Ovary (tissue), 9 donors: ENCODE data around the gene DCAF7. TPM values are rescaled to one million over a fixed set of nuclear protein-coding genes. Genes with fewer than 3 reads are reported as not detected.

Experiments
- DNase-seq, 5 donors: peaks; one replicate each; pipeline ENCODE4 v3.0.0-alpha.2; 2019 to 2020
- H3K27ac ChIP-seq, 2 donors: fragments of 200-600 bp; one replicate each; pipeline versions ENCODE4 v1.5.1 to v1.8.0; 2019 to 2022
- H3K27me3 ChIP-seq: fragments of 200-600 bp; one replicate; pipeline ENCODE4 v1.8.0; 2022
- H3K36me3 ChIP-seq: fragments of 200-600 bp; sonication (generic); one replicate; pipeline ENCODE4 v1.5.1; 2019
- H3K4me1 ChIP-seq: one replicate; pipeline ENCODE4 v1.8.1; 2013; ENCODE audit warnings: mild to moderate bottlenecking, moderate library complexity; ENCODE audit not compliant: insufficient read depth
- H3K4me3 ChIP-seq: fragments of 200-600 bp; sonication (generic); one replicate; pipeline ENCODE4 v1.5.1; 2017
- H3K9me3 ChIP-seq, 2 donors: fragments of 200-600 bp in 1 of 2; sonication (generic) in 1 of 2; one replicate each; pipeline versions ENCODE4 v1.5.1 to v1.8.1; 2013 to 2019; ENCODE audit warnings: mild to moderate bottlenecking in 1 of 2, moderate library complexity in 1 of 2
- CTCF ChIP-seq, 3 donors: fragments of 450-650 bp in 2 of 3; fragments of 200-600 bp in 1 of 3; IDR thresholded peaks; one replicate each; pipeline versions ENCODE4 v1.5.1 to v1.8.0; 2016 to 2022; ENCODE audit warnings: antibody characterized with exemption in 3 of 3, mild to moderate bottlenecking in 1 of 3
- EP300 ChIP-seq: sonication (generic); formaldehyde crosslinking; IDR thresholded peaks from one replicate; pipeline ENCODE4 v1.6.1; 2017; ENCODE audit warnings: antibody characterized with exemption
- POLR2A ChIP-seq: fragments of 450-650 bp; IDR thresholded peaks from one replicate; pipeline ENCODE4 v1.6.1; 2017; ENCODE audit warnings: antibody characterized with exemption, mild to moderate bottlenecking, moderate library complexity
- WGBS, 3 donors: extraction: QIAGEN DNeasy Blood & Tissue Kit in 1 of 3; methylation state at CpG; one replicate each; pipeline versions ENCODE4 v1.1.5 to v1.1.7; 2013 to 2017; 5-methylcytosine and 5-hydroxymethylcytosine counted together
- intact Hi-C, 4 donors: fragments of 100-400 bp; cut with DNase I; formaldehyde crosslinking; loops; one replicate each; pipeline versions ENCODE4 v1.11.0 to v1.15.1; 2022 to 2023
- polyA plus RNA-seq, 2 donors: library from polyadenylated mRNA; stranded (reverse); fragments of 200-250 nt in 1 of 2; fragments of 350-450 nt in 1 of 2; fragmentation: Illumina TruSeq in 1 of 2; extraction: RNeasy Lipid Tissue Mini Kit (QIAGEN cat#74804) in 1 of 2; gene quantifications; one replicate each; pipeline ENCODE4 v1.2.3, GENCODE V29; 2013 to 2014
- total RNA-seq, 7 donors: library from RNA; depleted of rRNA in 2 of 7; stranded (reverse); fragments of >200 nt in 2 of 7; fragmentation: NEBNext Ultra II Directional in 3 of 7; extraction: Animal tissue kit (Norgen Biotek cat#: 25700) in 3 of 7; gene quantifications; one replicate each; pipeline versions ENCODE4 v1.1.0 to v1.2.4, GENCODE V29; 2016 to 2023
- donor health status: DM: no; HTN: no; CAD: no; lungs with moderate emphysema.
- donor health status: DM: no; HTN: no; CAD: no.
- donor health status: Bipolar disorder and iron deficiency.
- donor health status: DM: yes; HTN: yes; CAD: no.
- donor health status: DM: no; HTN: no; CAD: no.
- donor health status: DM: yes; HTN: yes; CAD: no.

The DCAF7 gene
- total and polyA plus RNA-seq, 9 donors: 14.9 to 62.5 (median 49.7) TPM

- intact Hi-C loops: no loop called here
- WGBS, 3 donors: 89 to 100% (median 98%) methylated on average over 1 of the region's 1 CpG
- Histone ChIP-seq H3K27ac (no peak overlapping the region), H3K36me3 (no peaks in the 10 kb centered on the region), H3K4me3 (no peak overlapping the region), H3K27me3 (no peaks in the 10 kb centered on the region), H3K9me3 (no peaks in the 10 kb centered on the region), H3K4me1 (no peaks in the 10 kb centered on the region)
- TF ChIP-seq CTCF (IDR thresholded peaks at IDR 0.05) (no peak), EP300 (no peak), POLR2A (no peak)
- DNase-seq: no peak
Measured at GRCh38 chr17:63589646-63590045, 39.4 kb downstream of the DCAF7 start.

- TF ChIP-seq CTCF (IDR thresholded peaks at IDR 0.05): no peak
- no peak for TF ChIP-seq EP300
- no peak for TF ChIP-seq POLR2A
- Histone ChIP-seq H3K4me3 (no peak overlapping the region), H3K27me3 (no peaks in the 10 kb centered on the region), H3K36me3 (no peaks in the 10 kb centered on the region), H3K4me1 (no peaks in the 10 kb centered on the region), H3K9me3 (no peaks in the 10 kb centered on the region), H3K27ac (no peak overlapping the region)
- WGBS, 3 donors: 71 to 81% (median 74%) methylated on average over 3 of the region's 3 CpGs
- intact Hi-C loops: no loop called here
- DNase-seq: no peak
Measured at GRCh38 chr17:63592797-63593196, 42.5 kb downstream of the DCAF7 start.

- no peaks in the 10 kb centered on the region for H3K27me3 ChIP-seq
- H3K4me3 ChIP-seq: no peak overlapping the region
- H3K27ac ChIP-seq: no peak overlapping the region
- peaks cover 2% of the 10 kb centered on the region for H3K4me1 ChIP-seq
- 96 to 97% (median 96%) methylated on average over 3 of the region's 3 CpGs for WGBS, 3 donors
- H3K9me3 ChIP-seq: no peaks in the 10 kb centered on the region
- DNase-seq: no peak
- intact Hi-C loops: no loop called here
- TF ChIP-seq POLR2A: no peak
- TF ChIP-seq CTCF (IDR thresholded peaks at IDR 0.05): no peak
- TF ChIP-seq EP300: no peak
- H3K36me3 ChIP-seq: no peaks in the 10 kb centered on the region
Measured at GRCh38 chr17:63595132-63595531, 44.9 kb downstream of the DCAF7 start.

GRCh38 chr17:63596856-63597586 is 46.7 kb downstream of the DCAF7 start:
- DNase-seq: no peak
- WGBS, 3 donors: 59 to 65% (median 65%) methylated on average over 6 of the region's 6 CpGs
- TF ChIP-seq POLR2A (no peak), CTCF (IDR thresholded peaks at IDR 0.05) (no peak), EP300 (no peak)
- Histone ChIP-seq H3K27me3 (no peaks in the 10 kb centered on the region), H3K27ac (no peak overlapping the region), H3K9me3 (no peaks in the 10 kb centered on the region), H3K4me3 (no peak overlapping the region), H3K36me3 (no peaks in the 10 kb centered on the region), H3K4me1 (peaks cover 10% of the 10 kb centered on the region)
- intact Hi-C loops: no loop called here
